GM18502 (cell line): ENCODE measurements around the gene SLC22A16.
"Not testable (repeated sequence)": the region's sequence is repeated elsewhere in the genome, so short reads cannot be mapped to it uniquely, and the experiment has no call there.

Experiments
- ATAC-seq: cut with Tn5 transposase; IDR thresholded peaks from one replicate; pipeline ENCODE4 v1.9.1; 2021; ENCODE audit warnings: mild to moderate bottlenecking; ENCODE audit not compliant: unreplicated experiment, poor library complexity

Gene SLC22A16

GRCh38 chr6:110457567-110458175, 18.7 kb downstream of the SLC22A16 start:
- not testable (repeated sequence) for ATAC-seq

GRCh38 chr6:110456694-110457093, 19.7 kb downstream of the SLC22A16 start:
- ATAC-seq, result no peak

GRCh38 chr6:110449541-110449895, 26.9 kb downstream of the SLC22A16 start:
- no peak for ATAC-seq

- no peak for ATAC-seq
These were observed 27.4 kb downstream of the SLC22A16 start for GRCh38 chr6:110448846-110449540.

- ATAC-seq, result no peak
These were observed 28.7 kb downstream of the SLC22A16 start for GRCh38 chr6:110447761-110448160.

- no peak for ATAC-seq
These were observed 30.0 kb downstream of the SLC22A16 start for GRCh38 chr6:110446405-110446804.

GRCh38 chr6:110440026-110440425, 36.4 kb downstream of the SLC22A16 start:
- ATAC-seq, result no peak

GRCh38 chr6:110439356-110439755, 37.1 kb downstream of the SLC22A16 start:
- ATAC-seq, result no peak

- no peak for ATAC-seq
These were observed 41.3 kb downstream of the SLC22A16 start for GRCh38 chr6:110434961-110435602.

- ATAC-seq, result no peak
These were observed 44.0 kb downstream of the SLC22A16 start for GRCh38 chr6:110432285-110432900.

GRCh38 chr6:110430741-110431140, 45.7 kb downstream of the SLC22A16 start:
- ATAC-seq, result no peak

GRCh38 chr6:110430236-110430635, 46.2 kb downstream of the SLC22A16 start:
- ATAC-seq, result no peak

- ATAC-seq, result no peak
These were observed 48.3 kb downstream of the SLC22A16 start for GRCh38 chr6:110428153-110428552.

GRCh38 chr6:110425816-110426215, 50.6 kb downstream of the SLC22A16 start:
- no peak for ATAC-seq

- ATAC-seq, result no peak
These were observed 54.0 kb downstream of the SLC22A16 start for GRCh38 chr6:110422444-110422822.

- no peak for ATAC-seq
These were observed 54.5 kb downstream of the SLC22A16 start for GRCh38 chr6:110421749-110422443.

GRCh38 chr6:110419028-110419739, 57.2 kb downstream of the SLC22A16 start:
- ATAC-seq, result no peak

GRCh38 chr6:110418594-110418993, 57.8 kb downstream of the SLC22A16 start:
- ATAC-seq, result no peak

- ATAC-seq, result no peak
These were observed 61.1 kb downstream of the SLC22A16 start, which contains the start of gene DDO for GRCh38 chr6:110415086-110415916. TSS of gene DDO (minus strand) at chr6:110415575. CDS start at chr6:110413462, 2,113 bp downstream.
